Duodenal mucosa (tissue), 2 donors: Measurements from ENCODE around the gene XPO4.
"Not testable (repeated sequence)": the region's sequence is repeated elsewhere in the genome, so short reads cannot be mapped to it uniquely, and the experiment has no call there.

Source experiments
- H3K27ac ChIP-seq: one replicate; pipeline ENCODE4 v1.7.0; 2013; ENCODE audit warnings: low read depth, low read length
- H3K27me3 ChIP-seq, 2 donors: one replicate each; pipeline ENCODE4 v1.7.0; 2013; ENCODE audit warnings: low read length in 2 of 2, control low read depth in 1 of 2; ENCODE audit not compliant: insufficient read depth in 2 of 2, control insufficient read depth in 1 of 2
- H3K36me3 ChIP-seq, 2 donors: one replicate each; pipeline ENCODE4 v1.7.0; 2013; ENCODE audit warnings: low read length in 2 of 2, control low read depth in 1 of 2; ENCODE audit not compliant: insufficient read depth in 2 of 2, control insufficient read depth in 1 of 2
- H3K4me1 ChIP-seq, 2 donors: one replicate each; pipeline ENCODE4 v1.7.0; 2013; ENCODE audit warnings: low read length in 2 of 2, control low read depth in 1 of 2; ENCODE audit not compliant: insufficient read depth in 2 of 2, control insufficient read depth in 1 of 2
- H3K4me3 ChIP-seq, 2 donors: one replicate each; pipeline ENCODE4 v1.7.0; 2013; ENCODE audit warnings: low read length in 2 of 2, low read depth in 1 of 2
- H3K9ac ChIP-seq, 2 donors: one replicate each; pipeline ENCODE4 v1.7.0; 2013; ENCODE audit warnings: low read length in 2 of 2, low read depth in 1 of 2
- H3K9me3 ChIP-seq, 2 donors: one replicate each; pipeline ENCODE4 v1.7.0; 2013; ENCODE audit warnings: low read length in 2 of 2, control low read depth in 1 of 2; ENCODE audit not compliant: control insufficient read depth in 1 of 2

XPO4 gene

GRCh38 chr13:20902438-20903163 is at the start of gene XPO4:
Gene XPO4, minus strand, starts transcription at chr13:20902746. Its CDS starts 8 bp downstream, at chr13:20902738.
- no peaks in the 10 kb centered on the region for H3K9me3 ChIP-seq
- no peaks in the 10 kb centered on the region for H3K27me3 ChIP-seq
- H3K9ac ChIP-seq: peak within 1 kb of the TSS; percentile 85 to 88
- H3K27ac ChIP-seq: peak within 1 kb of the TSS; percentile 85
- peak within 1 kb of the TSS; percentile 96 to 98 for H3K4me3 ChIP-seq
- peaks cover 0 to 5% of the 10 kb centered on the region in 2 donors for H3K36me3 ChIP-seq
- H3K4me1 ChIP-seq: peaks cover 11 to 12% of the 10 kb centered on the region in 2 donors

GRCh38 chr13:20948001-20948400 is 45.5 kb upstream of the XPO4 start:
- H3K4me1 ChIP-seq, H3K4me3 ChIP-seq, H3K9me3 ChIP-seq, H3K36me3 ChIP-seq, H3K27me3 ChIP-seq, H3K9ac ChIP-seq, H3K27ac ChIP-seq: not testable (repeated sequence)

GRCh38 chr13:20945952-20946383 is 43.4 kb upstream of the XPO4 start:
- Histone ChIP-seq H3K9ac (no peak overlapping the region), H3K4me1 (peaks cover 0 to 8% of the 10 kb centered on the region in 2 donors), H3K27ac (no peak overlapping the region), H3K9me3 (no peaks in the 10 kb centered on the region), H3K27me3 (no peaks in the 10 kb centered on the region), H3K36me3 (no peaks in the 10 kb centered on the region), H3K4me3 (peak overlapping the region in 1 of 2 donors; percentile 16)

- no peaks in the 10 kb centered on the region for H3K27me3 ChIP-seq
- no peaks in the 10 kb centered on the region for H3K9me3 ChIP-seq
- peak overlapping the region; percentile 20 to 53 for H3K4me3 ChIP-seq
- no peak overlapping the region for H3K9ac ChIP-seq
- no peaks in the 10 kb centered on the region for H3K36me3 ChIP-seq
- H3K27ac ChIP-seq: peak overlapping the region; percentile 23
- H3K4me1 ChIP-seq: peaks cover 10 to 13% of the 10 kb centered on the region in 2 donors
Measured at GRCh38 chr13:20942938-20943559, 40.5 kb upstream of the XPO4 start.

GRCh38 chr13:20940511-20940910 is 38.0 kb upstream of the XPO4 start:
- not testable (repeated sequence) for H3K4me3 ChIP-seq, H3K27me3 ChIP-seq, H3K27ac ChIP-seq, H3K9ac ChIP-seq, H3K9me3 ChIP-seq, H3K36me3 ChIP-seq
- peaks cover 9 to 10% of the 10 kb centered on the region in 2 donors for H3K4me1 ChIP-seq

- Histone ChIP-seq H3K9me3 (no peaks in the 10 kb centered on the region), H3K4me3 (no peak overlapping the region), H3K4me1 (peaks cover 9 to 10% of the 10 kb centered on the region in 2 donors), H3K9ac (no peak overlapping the region), H3K27me3 (no peaks in the 10 kb centered on the region), H3K27ac (no peak overlapping the region), H3K36me3 (no peaks in the 10 kb centered on the region)
Measured at GRCh38 chr13:20940083-20940482, 37.5 kb upstream of the XPO4 start.

- no peak overlapping the region for H3K27ac ChIP-seq
- H3K9me3 ChIP-seq: no peaks in the 10 kb centered on the region
- no peak overlapping the region for H3K4me3 ChIP-seq
- no peaks in the 10 kb centered on the region for H3K36me3 ChIP-seq
- H3K4me1 ChIP-seq: peaks cover 9 to 10% of the 10 kb centered on the region in 2 donors
- H3K9ac ChIP-seq: no peak overlapping the region
- no peaks in the 10 kb centered on the region for H3K27me3 ChIP-seq
Measured at GRCh38 chr13:20939662-20940061, 37.1 kb upstream of the XPO4 start.

GRCh38 chr13:20938302-20938701 is 35.8 kb upstream of the XPO4 start:
- H3K36me3 ChIP-seq: no peaks in the 10 kb centered on the region
- H3K27ac ChIP-seq: no peak overlapping the region
- peaks cover 8 to 10% of the 10 kb centered on the region in 2 donors for H3K4me1 ChIP-seq
- H3K4me3 ChIP-seq: no peak overlapping the region
- no peak overlapping the region for H3K9ac ChIP-seq
- no peaks in the 10 kb centered on the region for H3K27me3 ChIP-seq
- no peaks in the 10 kb centered on the region for H3K9me3 ChIP-seq

- Histone ChIP-seq H3K9me3 (no peaks in the 10 kb centered on the region), H3K9ac (no peak overlapping the region), H3K27ac (no peak overlapping the region), H3K4me1 (no peaks in the 10 kb centered on the region), H3K4me3 (no peak overlapping the region), H3K27me3 (no peaks in the 10 kb centered on the region), H3K36me3 (no peaks in the 10 kb centered on the region)
Measured at GRCh38 chr13:20927596-20928257, 25.2 kb upstream of the XPO4 start.

- not testable (repeated sequence) for H3K4me3 ChIP-seq, H3K4me1 ChIP-seq, H3K9ac ChIP-seq, H3K27me3 ChIP-seq, H3K27ac ChIP-seq, H3K36me3 ChIP-seq, H3K9me3 ChIP-seq
Measured at GRCh38 chr13:20925395-20925790, 22.8 kb upstream of the XPO4 start.
